ENCODE data around the gene KCNMB2.
A peak's percentile ranks its signal among the peaks of the same experiment; 100 is the strongest.

KCNMB2 gene

DNA sequence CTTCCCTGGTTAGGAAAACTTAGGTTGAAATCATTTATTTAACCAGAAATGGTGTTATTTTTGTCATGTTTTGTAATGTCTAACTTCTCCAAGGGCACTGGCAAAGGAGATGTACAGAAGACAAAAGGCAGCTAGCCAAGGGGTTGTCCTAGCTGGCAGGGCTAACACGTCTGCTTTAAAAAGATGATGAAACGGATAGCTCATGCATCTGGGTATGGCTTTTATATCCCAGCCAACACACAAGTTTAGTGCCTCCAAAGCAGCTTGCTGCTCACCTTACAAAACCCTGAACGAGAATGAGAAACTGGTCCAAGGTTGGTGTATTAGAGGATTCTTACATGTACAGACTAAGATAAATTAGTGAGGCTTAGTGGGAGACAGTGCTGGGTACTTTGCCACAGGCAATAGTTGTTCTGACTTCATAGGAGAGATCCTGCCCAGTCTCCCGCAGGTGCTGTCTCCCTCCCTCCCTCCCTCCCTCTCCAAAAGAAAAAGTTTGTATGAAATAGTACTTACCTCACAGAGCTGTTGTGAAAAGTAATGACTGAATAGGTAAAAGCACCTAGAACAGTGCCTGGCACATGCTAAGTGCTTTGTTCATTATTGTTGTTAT lies 47.8 kb downstream of the KCNMB2 start:
- peak; percentile 54 for DNase-seq

DNA sequence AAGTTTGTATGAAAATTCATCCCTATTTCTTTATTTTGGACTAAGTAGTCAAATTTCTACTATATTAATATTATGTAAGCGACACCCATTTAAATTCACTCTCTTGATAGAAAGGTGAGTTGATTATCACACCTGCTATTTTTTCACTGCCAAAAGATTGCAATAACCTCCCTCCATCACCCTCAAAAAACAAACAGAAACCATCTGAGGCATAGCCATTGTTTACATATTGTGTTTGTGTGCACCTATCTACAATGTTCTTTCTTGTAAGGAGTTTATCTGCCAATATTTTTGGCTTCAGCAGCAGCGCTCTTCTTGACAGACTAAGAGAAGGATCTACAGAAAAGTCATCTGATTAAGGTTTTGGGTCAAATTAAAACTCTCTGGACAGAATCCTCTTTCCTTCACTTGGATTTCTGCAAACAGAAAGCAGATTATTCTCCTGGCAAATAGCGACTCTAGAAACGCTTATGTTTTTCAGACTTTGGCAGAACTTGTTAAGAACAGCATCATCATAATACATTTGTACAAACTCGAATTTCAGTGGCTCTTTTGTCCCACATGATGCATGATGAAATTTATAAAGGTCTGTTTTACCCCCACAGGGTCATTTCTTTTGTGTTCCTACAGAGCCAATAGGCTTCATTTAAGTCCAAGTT lies 48.6 kb downstream of the KCNMB2 start:
- peak; percentile 39 for DNase-seq

- no peak for DNase-seq
Measured at GRCh38 chr3:178585454-178585853, 49.2 kb downstream of the KCNMB2 start.

- DNase-seq, result no peak
Measured at GRCh38 chr3:178586076-178586475, 49.8 kb downstream of the KCNMB2 start.

DNA sequence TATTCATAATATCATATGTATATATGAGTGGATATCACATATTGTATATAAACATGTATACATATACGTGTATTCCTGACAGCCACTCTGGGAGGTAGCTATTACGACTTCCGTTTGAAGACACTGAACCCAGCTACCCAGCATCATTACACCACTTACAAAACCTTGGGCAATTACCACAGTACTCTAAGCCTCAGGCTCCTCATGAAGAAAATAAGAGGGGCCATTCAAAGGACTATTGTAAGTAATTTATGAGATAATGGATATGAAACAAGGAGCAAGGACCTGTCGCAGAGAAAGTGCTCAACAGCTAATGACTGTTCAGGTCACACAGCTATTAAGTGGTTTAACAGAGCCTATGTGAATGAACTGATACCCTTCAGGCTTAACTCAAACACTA lies 52.4 kb downstream of the KCNMB2 start:
- no peak for DNase-seq

DNA sequence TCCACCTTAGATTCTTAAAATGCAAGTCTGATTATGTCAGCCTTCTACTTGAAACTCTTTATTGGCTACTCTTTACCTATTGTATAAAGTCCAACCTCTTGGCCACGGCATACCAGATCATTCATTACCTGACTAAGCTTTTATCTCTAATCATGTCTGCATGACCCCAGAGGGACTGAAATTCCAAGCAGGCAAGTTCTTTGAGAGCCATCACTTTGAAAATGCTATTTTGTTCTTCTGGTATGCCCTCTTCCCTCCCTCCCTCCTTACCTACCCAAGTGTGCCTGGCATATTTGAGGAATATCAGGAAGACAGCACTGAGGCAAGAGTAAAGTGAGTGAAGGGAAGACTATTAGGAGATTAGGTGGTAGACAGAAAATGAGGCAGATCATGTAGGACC lies 57.5 kb downstream of the KCNMB2 start:
- DNase-seq, result no peak

DNA sequence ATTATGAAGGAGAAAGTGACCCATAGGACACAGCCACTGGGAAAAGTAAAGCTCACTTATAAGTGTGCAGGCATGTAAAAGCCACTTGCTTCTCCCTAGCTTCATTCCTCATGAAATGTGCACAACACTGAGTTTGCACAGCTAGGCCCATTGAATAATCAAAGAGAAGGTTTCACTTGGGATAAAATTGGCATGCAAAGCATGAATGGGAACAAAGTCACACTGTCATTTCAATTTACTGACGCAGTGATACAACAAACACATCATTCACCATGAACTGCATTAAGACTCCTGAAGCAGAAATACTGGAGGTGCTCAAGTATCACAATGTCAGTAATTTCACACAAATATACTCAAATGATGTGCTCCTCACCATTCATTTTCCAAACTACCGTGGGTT lies 61.1 kb downstream of the KCNMB2 start:
- DNase-seq, result no peak

GRCh38 chr3:178602856-178603255 lies 66.6 kb downstream of the KCNMB2 start:
- peak; percentile 90 for DNase-seq

GRCh38 chr3:178603735-178604134 lies 67.5 kb downstream of the KCNMB2 start:
- DNase-seq, result peak; percentile 13

- no peak for DNase-seq
Measured at GRCh38 chr3:178618197-178618596, 82.0 kb downstream of the KCNMB2 start.

DNA sequence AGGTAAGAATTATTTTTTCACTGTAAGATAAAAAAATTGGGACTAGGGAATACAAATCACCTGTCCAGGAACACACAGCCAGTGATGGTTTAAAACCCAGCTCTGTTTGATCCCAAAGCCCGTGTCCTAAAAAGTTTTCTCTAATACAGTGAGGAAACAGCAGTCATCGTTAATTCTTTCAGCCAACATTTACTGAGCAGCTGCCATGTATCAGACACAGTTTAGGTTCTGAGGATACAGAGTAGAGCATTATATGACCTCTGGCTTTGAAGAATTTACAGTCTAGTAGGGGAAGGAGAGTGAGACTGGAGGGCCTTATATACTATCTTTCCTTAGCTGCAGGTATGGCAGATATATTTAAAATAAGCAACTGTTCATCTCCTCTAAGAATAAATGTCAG lies 82.7 kb downstream of the KCNMB2 start:
- no peak for DNase-seq

DNA sequence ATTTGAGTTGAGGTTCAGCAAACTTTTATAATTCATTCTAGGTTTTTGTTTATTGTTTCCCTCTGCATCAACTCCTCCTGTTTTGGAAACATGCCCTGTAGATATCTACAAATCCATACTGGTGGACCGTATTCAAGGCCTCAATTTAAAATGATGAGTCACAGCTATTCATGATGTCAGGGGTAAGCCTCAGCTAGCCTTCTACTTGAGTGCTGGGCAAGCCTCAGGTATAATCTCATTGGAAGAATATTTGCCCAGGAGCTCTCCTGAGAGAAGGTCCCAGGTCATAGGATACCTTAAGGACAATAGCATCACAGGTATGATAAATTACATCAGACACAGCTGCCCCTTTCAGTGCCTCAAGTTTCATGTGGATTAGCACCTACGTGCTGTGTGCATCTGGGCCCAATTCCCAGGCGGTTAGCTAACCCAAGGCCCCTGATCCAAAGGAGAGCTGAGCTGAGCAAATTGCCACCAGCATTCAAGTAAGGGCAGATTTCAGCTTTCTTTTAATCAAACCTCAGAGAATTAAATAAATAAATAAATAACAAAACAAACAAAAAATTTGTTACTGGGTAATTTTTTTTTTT lies 87.5 kb downstream of the KCNMB2 start:
- DNase-seq, result peak; percentile 38

- DNase-seq, result no peak
Measured at GRCh38 chr3:178624276-178624675, 88.0 kb downstream of the KCNMB2 start.

DNA sequence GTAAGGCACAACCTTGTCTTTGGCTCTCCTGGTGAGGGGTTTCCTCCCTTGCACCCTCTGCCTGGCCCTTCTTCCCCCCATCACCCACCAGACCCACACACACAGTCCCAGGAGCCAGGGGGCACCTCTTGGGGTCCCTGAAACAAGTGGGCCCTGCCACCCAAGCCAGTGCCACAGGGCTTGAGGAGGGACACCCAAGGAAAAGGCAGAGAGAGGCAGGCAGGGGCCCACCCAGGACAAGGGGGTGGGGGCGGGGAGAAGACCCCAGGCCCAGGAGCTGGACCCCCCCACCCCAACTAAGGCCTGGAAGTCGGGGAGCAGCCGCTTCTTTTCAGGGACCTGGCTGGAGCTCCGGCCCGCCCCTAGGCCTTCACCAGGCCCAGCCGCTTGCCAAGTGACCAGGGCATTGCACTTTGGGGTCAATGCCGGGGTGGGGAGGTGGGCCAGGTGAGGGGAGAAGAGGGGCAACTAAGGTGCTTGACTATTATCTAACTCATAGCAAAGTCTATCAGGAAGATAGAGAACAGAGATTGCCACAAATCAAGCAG lies 88.9 kb downstream of the KCNMB2 start:
- no peak for DNase-seq

- DNase-seq, result no peak
Measured at GRCh38 chr3:178628037-178628436, 91.8 kb downstream of the KCNMB2 start.

- DNase-seq, result peak; percentile 16
Measured at GRCh38 chr3:178629430-178630178, 93.4 kb downstream of the KCNMB2 start.

- DNase-seq, result no peak
Measured at GRCh38 chr3:178631950-178632349, 95.7 kb downstream of the KCNMB2 start.

DNA sequence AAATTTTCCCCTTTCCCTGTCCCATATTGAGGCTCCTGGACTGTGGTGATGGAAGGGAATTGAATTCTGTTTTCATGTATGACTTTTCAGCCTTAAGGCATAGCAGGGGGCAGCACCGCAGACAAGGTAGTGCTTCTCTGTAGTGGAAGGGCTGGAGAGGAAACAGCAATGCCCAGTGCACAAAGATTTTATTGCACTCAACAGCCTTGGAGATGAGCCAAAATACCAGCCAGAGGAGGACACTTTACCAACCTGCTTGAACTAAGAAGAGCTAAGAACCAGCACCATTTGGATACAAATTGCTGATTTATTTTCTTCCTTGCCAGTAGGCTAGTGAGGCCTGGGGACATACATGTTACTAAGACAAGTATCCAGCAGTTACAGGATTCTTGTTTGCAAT lies 98.7 kb downstream of the KCNMB2 start:
- DNase-seq, result peak; percentile 75

DNA sequence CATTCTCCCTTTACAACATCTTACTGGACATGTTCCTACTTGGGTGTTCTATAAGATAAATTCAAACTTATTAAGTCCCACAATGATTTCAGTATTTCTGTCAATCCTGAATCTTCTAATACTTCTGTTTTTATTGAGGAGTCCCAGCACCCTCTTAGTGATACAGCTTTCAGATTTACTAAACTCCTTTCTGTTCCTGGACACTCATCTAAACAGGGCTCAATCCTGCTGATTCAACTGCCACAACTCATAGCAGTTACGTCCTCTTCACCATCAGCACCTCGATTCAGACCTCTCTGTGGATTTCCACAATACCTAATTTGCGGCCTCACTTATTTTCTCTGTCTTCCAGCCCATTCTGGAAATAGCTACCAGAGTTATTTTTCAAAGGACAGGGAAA lies 101.6 kb downstream of the KCNMB2 start:
- DNase-seq, result no peak

- DNase-seq, result no peak
Measured at GRCh38 chr3:178645503-178645902, 109.3 kb downstream of the KCNMB2 start.

- DNase-seq, result no peak
Measured at GRCh38 chr3:178646186-178646862, 110.1 kb downstream of the KCNMB2 start.

- no peak for DNase-seq
Measured at GRCh38 chr3:178655488-178655887, 119.3 kb downstream of the KCNMB2 start.
